Liver (tissue), 3 donors: ENCODE data around the gene CCDC12.

Source experiments
- ATF3 ChIP-seq: IDR thresholded peaks from 2 replicates; pipeline ENCODE4 v1.6.1; 2016; ENCODE audit warnings: antibody characterized with exemption
- CTCF ChIP-seq: fragments of 150-350 bp; IDR thresholded peaks from 2 replicates; pipeline ENCODE4 v1.5.1; 2017; ENCODE audit warnings: improper control_type of control experiment, low read depth, low read length; ENCODE audit not compliant: missing input control
- FOXA1 ChIP-seq: IDR thresholded peaks from 2 replicates; pipeline ENCODE4 v1.6.1; 2016; ENCODE audit warnings: antibody characterized with exemption
- GABPA ChIP-seq, 2 donors: IDR thresholded peaks in 1 of 2; conservative IDR thresholded peaks in 1 of 2; 2 replicates each; pipeline ENCODE4 v1.6.1; 2016; ENCODE audit warnings: antibody characterized with exemption in 2 of 2, mild to moderate bottlenecking in 1 of 2, moderate library complexity in 1 of 2
- HNF4G ChIP-seq: IDR thresholded peaks from 2 replicates; pipeline ENCODE4 v1.6.1; 2016; ENCODE audit warnings: antibody characterized with exemption
- RAD21 ChIP-seq, 2 donors: IDR thresholded peaks; 2 replicates each; pipeline ENCODE4 v1.6.1; 2016; ENCODE audit warnings: antibody characterized with exemption in 2 of 2, mild to moderate bottlenecking in 2 of 2
- SP1 ChIP-seq: IDR thresholded peaks from 2 replicates; pipeline ENCODE4 v1.6.1; 2018; ENCODE audit warnings: antibody characterized with exemption, mild to moderate bottlenecking
- TAF1 ChIP-seq: conservative IDR thresholded peaks from 2 replicates; pipeline ENCODE4 v1.6.1; 2016; ENCODE audit warnings: antibody characterized with exemption, mild to moderate bottlenecking
- TF ChIP-seq, protein P1 (sequence below): IDR thresholded peaks from 2 replicates; pipeline ENCODE4 v1.6.1; 2016; ENCODE audit warnings: antibody characterized with exemption
- donor health status: healthy.
- donor health status: healthy.

DNA sequence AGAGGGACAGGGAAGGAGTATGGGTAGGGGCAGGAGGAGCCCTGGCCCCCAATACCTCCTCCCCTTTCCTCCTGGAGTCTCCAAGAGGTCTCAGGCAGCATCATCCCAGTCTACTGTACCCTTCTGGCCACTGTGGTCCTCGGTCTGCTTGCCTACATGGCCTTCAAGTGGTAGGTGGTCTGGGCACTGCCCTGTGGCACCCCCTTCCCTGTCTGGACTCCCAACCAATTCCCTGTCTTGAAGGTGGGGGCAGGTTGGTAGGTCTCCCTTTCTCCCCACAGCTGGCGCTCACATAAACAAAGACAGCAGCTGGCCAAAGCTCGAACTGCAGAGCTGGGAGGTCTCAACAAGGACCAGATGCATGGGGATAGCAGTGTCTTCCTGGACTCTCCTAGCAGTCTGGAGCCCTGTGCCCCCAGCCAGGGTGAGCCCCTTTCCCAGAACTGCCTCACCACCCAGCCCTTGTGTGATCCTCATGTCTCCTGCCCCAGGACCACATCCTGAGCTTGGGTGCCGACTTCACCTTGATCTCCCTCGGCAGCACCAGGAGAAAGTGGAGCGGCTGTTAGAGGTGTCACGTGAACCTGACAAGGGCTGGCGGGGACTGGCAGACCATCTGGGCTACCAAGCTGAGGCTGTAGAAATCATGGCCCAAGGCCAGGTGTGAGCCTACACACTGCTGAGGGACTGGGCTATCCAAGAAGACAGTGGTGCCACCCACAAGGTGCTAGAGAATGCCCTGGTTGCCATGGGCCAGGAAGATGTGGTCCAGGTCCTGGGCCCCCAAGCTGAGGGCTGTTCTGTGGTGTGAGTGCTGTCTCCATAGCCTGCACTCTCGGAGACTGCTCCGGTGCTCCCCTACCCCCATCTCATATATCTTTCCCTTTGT lies 36.0 kb upstream of the CCDC12 start:
- no peak for TF ChIP-seq CTCF
- TF ChIP-seq ATF3: no peak
- no peak for TF ChIP-seq SP1
- TF ChIP-seq, protein P1, sequence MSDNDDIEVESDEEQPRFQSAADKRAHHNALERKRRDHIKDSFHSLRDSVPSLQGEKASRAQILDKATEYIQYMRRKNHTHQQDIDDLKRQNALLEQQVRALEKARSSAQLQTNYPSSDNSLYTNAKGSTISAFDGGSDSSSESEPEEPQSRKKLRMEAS: no peak
- TF ChIP-seq TAF1: no peak
- TF ChIP-seq HNF4G: no peak
- no peak for TF ChIP-seq FOXA1
- no peak for TF ChIP-seq GABPA (IDR thresholded peaks at IDR 0.05 in 1 of 2, conservative IDR thresholded peaks at IDR 0.05 in 1 of 2)
- TF ChIP-seq RAD21 (IDR thresholded peaks at IDR 0.05): no peak
